Measurements from ENCODE around the gene TUBA3C.
"Not testable (repeated sequence)": the region's sequence is repeated elsewhere in the genome, so short reads cannot be mapped to it uniquely, and the experiment has no call there.

TUBA3C gene

GRCh38 chr13:19181621-19182485 lies at the start of gene TUBA3C:
Gene TUBA3C, minus strand, starts transcription at chr13:19181824. Its CDS starts 77 bp downstream, at chr13:19181747.
- no peak for DNase-seq (ENCODE audit: low spot score)

- DNase-seq (ENCODE audit: low spot score): not testable (repeated sequence)
Measured at GRCh38 chr13:19207413-19207812, 25.8 kb upstream of the TUBA3C start.

DNA sequence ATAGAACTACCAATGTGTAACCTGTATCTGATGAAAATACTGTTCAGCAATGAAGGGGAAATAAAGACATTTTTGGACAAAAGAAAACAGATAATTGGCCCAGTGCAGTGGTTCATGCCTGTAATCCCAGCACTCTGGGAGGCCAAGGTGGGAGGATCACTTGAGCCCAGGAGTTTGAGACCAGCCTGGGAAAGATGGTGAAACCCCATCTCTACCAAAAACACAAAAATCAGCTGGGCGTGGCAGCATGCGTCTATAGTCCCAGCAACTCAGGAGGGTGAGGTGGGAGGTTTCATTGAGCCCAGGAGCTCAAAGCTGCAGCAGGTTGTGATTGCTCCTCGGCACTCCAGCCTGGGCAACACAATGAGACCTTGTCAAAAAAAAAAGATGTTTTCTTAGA lies 11.0 kb upstream of the TUBA3C start:
- not testable (repeated sequence) for DNase-seq (ENCODE audit: low spot score)

- DNase-seq (ENCODE audit: low spot score): not testable (repeated sequence)
Measured at GRCh38 chr13:19189911-19190310, 8.3 kb upstream of the TUBA3C start.

GRCh38 chr13:19189368-19189767 lies 7.7 kb upstream of the TUBA3C start:
- not testable (repeated sequence) for DNase-seq (ENCODE audit: low spot score)

DNA sequence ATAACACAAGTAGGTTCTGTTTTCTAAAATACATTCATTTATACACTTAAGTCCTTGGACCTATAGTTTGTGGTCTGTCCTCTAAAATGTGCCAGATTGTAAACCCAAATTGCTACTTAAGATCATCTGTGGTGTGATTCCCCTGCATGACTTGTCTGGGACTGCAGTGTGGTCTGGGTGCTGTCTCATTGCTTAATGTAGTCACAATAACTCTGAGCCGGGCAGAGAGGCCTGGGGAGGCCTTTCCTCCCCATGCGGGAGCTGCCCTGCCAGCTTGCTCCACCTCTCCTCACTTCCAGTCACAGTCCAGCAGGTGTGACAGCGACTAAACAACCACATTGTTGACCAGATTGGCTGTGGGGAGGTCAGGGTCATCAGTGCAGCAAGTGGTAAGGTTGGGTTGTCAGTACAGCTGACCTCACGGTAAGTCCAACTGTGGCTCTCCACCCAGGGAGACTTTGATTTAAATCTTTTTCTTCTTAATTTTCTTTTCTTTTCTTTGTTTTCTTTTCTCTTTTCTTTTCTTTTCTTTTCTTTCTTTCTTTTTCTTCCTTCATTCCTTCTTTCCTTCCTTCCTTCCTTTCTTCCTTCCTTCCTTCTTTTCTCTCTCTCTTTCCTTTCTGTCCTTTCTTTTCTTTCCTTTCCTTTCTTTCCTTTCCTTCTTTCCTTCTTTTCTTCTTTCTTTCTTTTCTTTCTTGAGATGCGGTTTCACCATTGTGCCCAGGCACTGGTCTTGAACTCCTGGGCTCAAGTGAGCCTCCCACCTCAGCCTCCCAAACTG lies 4.4 kb upstream of the TUBA3C start:
- no peak for DNase-seq (ENCODE audit: low spot score)

- DNase-seq (ENCODE audit: low spot score): no peak
Measured at GRCh38 chr13:19185086-19185864, 3.7 kb upstream of the TUBA3C start.

- no peak for DNase-seq (ENCODE audit: low spot score)
Measured at GRCh38 chr13:19184176-19184575, 2.6 kb upstream of the TUBA3C start.

GRCh38 chr13:19183676-19184075 lies 2.1 kb upstream of the TUBA3C start:
- no peak for DNase-seq (ENCODE audit: low spot score)

DNA sequence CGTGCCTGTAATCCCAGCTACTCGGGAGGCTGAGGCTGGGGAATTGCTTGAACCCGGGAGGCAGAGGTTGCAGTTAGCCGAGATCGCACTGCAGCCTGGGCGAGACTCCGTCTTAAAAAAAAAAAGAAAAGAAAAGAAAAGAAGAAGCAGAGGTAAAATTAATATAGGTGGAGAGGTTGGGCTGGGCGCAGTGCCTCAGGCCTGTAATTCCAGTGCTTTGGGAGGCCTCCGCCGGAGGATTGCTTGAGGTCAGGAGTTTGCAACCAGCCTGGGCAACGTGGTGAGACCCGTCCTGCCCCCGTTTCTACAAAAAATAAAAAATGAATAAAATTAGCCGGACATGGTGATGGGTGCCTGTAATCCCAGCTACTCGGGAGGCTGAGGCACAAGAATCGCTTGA lies 912 bp upstream of the TUBA3C start:
- DNase-seq (ENCODE audit: low spot score): no peak

GRCh38 chr13:19181021-19181620 lies 503 bp downstream of the TUBA3C start:
- DNase-seq (ENCODE audit: low spot score): no peak

DNA sequence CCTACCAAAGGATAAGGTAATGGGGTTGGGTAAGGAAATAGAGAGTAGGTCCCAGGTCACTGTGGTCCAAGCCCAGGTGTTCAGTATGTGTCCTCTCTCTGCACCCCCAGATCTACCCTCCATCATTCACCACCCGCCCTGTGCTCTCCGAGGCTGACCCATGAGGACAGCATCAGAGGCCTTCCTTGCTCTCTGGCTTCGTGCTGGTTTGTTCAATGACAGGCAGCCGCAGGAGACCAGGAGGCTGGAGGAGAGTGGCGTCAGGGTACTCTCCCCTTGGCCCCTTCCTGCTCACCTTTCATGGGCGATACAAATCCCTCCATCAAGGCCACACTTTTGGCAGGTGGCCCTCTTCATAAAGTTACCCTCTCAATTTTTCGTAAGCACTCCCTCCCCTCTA lies 1.7 kb downstream of the TUBA3C start:
- no peak for DNase-seq (ENCODE audit: low spot score)

DNA sequence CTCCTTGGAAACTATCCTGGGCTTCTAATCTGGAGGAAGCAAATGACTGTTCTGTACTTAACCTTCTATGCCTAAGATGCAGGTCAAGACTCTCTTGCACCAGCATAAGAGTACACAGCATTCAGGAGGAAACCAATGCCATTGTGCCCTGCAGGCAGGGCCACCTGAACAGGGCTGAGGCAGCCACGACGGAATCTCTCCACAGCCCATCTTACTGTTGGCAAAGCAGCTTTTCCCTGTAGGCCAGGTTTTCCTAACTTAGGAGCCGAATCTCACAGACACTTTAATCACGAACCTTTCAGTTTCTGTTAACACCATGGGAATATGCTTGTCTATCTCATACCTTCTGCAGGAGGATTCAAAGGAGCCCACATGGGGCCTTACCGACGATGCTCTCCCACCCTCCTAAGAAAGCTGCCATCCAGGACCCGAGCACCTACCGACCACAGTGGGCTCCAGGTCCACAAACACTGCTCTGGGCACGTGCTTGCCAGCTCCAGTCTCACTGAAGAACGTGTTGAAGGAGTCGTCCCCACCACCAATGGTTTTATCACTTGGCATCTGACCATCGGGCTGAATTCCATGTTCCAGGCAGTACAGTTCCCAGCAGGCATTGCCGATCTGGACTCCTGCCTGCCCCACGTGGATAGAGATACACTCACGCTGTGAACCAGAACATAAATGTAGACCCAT lies 2.6 kb downstream of the TUBA3C start:
- DNase-seq (ENCODE audit: low spot score): no peak

DNA sequence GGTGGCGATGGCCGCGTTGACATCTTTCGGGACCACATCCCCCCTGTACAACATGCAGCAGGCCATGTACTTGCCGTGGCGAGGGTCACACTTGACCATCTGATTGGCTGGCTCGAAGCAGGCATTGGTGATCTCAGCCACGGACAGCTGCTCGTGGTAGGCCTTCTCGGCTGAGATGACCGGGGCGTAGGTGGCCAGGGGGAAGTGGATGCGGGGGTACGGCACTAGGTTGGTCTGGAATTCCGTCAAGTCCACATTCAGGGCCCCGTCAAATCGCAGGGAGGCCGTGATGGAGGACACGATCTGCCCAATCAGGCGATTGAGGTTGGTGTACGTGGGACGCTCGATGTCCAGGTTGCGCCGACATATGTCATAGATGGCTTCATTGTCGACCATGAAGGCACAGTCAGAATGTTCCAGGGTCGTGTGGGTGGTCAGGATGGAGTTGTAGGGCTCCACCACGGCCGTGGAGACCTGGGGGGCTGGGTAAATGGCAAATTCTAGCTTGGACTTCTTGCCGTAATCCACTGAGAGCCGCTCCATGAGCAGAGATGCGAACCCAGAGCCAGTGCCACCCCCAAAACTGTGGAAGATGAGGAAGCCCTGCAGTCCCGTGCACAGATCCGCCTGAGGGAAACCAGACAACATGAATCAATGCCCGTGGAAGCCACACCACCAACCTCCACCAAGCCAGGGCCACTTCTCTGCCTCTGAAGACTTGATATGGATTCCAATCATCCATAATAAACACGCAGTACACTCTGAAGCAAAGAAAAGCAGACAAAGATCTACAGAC lies 4.4 kb downstream of the TUBA3C start:
- not testable (repeated sequence) for DNase-seq (ENCODE audit: low spot score)

DNA sequence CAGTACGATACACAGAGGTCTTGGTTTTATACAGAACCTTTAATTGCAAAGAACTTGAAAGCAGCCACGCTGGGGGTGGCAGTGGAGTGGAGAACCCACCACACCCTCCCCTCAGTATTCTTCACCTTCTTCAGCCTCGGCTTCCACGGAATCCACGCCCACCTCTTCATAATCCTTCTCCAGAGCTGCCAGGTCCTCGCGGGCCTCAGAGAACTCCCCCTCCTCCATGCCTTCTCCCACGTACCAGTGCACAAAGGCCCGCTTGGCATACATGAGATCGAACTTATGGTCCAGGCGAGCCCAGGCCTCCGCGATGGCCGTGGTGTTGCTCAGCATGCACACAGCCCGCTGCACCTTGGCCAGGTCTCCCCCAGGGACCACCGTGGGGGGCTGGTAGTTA lies 7.9 kb downstream of the TUBA3C start:
- DNase-seq (ENCODE audit: low spot score): no peak

DNA sequence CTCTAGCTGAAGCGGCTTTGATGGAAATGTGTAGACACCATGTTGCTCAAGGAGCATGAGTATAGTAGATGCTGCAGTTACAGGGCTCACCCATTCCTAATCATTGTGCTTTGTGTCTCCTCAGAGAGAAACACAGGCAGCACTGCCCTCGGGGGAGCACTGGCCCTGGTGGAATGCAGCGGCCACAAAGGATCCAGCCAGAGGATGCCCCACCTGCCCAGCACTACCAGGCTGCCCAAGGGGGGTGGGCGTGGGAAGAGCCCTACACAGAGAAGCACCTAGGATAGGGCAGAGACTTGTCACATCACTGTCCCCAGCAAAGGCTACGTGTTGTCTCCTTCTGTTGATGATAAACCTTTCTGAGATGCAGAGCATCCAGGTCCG lies 9.0 kb downstream of the TUBA3C start:
- no peak for DNase-seq (ENCODE audit: low spot score)

DNA sequence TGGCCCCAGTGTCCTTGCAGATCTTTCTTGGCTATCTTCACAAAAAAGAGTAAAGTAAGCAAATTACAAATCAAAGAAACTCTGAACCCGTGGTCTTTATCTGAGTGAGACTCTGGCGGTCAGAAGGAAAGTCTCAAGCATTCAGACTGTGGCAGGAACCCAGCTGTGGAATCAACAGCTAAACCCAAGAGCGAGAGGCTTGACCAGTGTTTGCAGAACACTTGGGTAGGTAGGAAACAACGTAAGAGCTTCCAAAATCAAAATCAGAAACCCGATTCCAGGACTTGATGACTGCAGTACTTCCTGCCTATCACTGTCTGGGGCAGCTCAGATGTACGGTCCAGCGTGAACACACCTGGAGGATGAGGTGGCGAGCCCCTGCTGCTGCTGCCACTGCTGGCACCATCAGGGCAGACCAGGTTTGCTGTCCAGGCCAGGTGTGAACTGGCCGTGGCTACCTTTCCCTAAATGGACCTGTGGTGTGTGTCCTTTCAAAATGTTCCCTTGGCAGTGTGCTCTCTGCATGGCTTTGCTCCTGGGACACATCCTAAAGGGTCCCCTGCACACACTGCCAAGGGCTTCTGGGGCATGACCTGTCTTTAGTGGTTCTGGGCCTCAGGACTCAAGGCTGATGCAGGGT lies 9.5 kb downstream of the TUBA3C start:
- no peak for DNase-seq (ENCODE audit: low spot score)

DNA sequence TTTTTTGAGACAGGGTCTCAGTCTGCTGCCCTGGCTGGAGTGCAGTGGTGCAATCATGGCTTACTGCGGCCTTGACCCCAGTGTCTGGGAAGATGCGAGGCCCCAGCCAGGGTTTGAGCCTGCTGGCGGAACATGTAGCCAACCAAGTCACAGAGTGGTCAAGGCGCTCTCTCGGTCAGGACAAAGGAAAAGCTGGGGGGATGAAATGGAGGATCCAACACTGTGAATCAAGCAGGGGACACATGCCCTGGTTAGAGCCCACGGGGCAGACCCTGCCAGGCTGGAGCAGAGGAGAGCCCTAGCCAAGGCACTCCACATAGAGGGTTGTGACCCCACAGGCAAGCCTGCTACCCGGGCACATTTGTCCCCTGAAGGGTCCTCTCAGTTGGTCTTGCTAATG lies 10.1 kb downstream of the TUBA3C start:
- no peak for DNase-seq (ENCODE audit: low spot score)

DNA sequence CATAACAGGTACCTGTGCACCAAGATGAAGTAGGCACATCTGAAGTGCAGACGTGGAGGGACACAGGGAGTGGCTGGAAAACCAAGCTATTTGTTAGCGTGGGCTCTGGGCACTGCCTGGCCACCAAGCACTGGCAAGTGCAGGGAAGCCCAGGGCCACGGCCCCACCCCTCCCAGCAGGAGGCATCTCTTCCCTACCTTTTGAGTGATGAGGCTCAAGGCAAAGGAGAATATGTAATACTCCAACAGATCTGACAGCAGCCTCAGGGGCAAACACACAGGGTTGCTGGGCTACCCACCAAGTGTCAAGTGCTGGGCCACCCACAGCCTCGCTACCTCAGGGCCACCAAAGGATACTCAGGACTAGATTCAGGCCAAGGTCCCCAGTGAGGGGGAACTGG lies 11.6 kb downstream of the TUBA3C start:
- no peak for DNase-seq (ENCODE audit: low spot score)

GRCh38 chr13:19169496-19169895 lies 12.1 kb downstream of the TUBA3C start:
- DNase-seq (ENCODE audit: low spot score): no peak
